ENCODE data around the gene TSPAN18.

DNA sequence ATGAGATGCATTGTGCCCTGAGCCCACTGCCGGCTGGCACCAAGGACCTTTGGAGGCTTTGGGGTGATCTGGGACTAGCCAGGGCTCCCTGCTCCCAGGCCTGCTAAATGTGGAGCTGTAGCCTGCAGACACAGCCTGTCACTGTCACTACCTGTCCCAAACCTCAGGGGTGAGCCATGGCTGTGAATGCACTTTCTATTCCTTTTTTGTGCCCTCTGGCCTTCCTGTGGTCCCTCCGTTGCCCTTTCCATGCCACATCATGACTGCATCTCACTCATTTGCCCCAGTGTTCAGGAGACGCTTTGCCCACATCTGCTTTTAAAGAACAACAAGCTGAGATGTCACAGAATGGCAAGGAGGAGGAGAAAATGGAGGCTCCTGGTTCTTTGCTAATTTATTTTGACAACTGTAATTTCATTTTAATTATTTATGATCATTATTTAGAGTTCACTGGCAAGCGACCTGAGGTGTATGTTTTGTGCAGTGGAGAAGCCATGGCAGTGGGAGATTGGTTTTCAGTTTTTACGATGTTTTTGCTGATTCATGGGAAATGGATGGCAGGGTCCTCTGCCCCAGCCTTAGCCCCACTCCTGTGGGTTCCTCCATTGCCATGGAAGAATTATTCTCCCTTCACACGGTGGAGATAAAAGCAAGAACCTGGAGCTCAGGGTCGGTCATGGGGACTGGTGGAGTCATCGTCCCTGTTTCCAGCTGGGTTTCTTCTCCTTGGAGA is 69.2 kb downstream of the TSPAN18 start:
- TF ChIP-seq, protein P1, sequence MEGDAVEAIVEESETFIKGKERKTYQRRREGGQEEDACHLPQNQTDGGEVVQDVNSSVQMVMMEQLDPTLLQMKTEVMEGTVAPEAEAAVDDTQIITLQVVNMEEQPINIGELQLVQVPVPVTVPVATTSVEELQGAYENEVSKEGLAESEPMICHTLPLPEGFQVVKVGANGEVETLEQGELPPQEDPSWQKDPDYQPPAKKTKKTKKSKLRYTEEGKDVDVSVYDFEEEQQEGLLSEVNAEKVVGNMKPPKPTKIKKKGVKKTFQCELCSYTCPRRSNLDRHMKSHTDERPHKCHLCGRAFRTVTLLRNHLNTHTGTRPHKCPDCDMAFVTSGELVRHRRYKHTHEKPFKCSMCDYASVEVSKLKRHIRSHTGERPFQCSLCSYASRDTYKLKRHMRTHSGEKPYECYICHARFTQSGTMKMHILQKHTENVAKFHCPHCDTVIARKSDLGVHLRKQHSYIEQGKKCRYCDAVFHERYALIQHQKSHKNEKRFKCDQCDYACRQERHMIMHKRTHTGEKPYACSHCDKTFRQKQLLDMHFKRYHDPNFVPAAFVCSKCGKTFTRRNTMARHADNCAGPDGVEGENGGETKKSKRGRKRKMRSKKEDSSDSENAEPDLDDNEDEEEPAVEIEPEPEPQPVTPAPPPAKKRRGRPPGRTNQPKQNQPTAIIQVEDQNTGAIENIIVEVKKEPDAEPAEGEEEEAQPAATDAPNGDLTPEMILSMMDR (IDR thresholded peaks at IDR 0.05; ENCODE audit: low read length) = no peak
- TF ChIP-seq EZH2 (IDR thresholded peaks at IDR 0.05; ENCODE audit: borderline replicate concordance, low read length) = no peak

Measured in OCI-LY1 (cell line).